Right lobe of liver (tissue), 6 donors: ENCODE measurements around the gene JAM3. TPM values are rescaled to one million over a fixed set of nuclear protein-coding genes. Genes with fewer than 3 reads are reported as not detected.
A peak's percentile ranks its signal among the peaks of the same experiment; 100 is the strongest.

ENCODE experiments used
- ATAC-seq, 4 donors: fragments of 200-7000 bp; cut with Tn5 transposase; one replicate each; pipeline ENCODE4 v1.9.1; 2020; ENCODE audit warnings: mild to moderate bottlenecking in 4 of 4, moderate library complexity in 4 of 4
- DNase-seq, 3 donors: peaks; one replicate each; pipeline ENCODE4 v3.0.0-alpha.2; 2020
- H3K27ac ChIP-seq, 3 donors: fragments of 200-600 bp; one replicate each; pipeline ENCODE4 v1.8.0; 2022
- H3K27me3 ChIP-seq, 2 donors: fragments of 200-600 bp; one replicate each; pipeline ENCODE4 v1.8.0; 2022
- H3K36me3 ChIP-seq, 4 donors: fragments of 200-600 bp; sonication (generic) in 1 of 4; one replicate each; pipeline versions ENCODE4 v1.5.1 to v1.8.0; 2017 to 2022; ENCODE audit warnings: control low read depth in 1 of 4
- H3K4me1 ChIP-seq, 4 donors: fragments of 200-600 bp; sonication (generic) in 1 of 4; one replicate each; pipeline versions ENCODE4 v1.5.1 to v1.8.0; 2017 to 2022; ENCODE audit warnings: control low read depth in 1 of 4
- H3K4me3 ChIP-seq, 3 donors: fragments of 200-600 bp; one replicate each; pipeline ENCODE4 v1.8.0; 2022
- H3K9me3 ChIP-seq, 4 donors: fragments of 200-600 bp; sonication (generic) in 1 of 4; one replicate each; pipeline versions ENCODE4 v1.5.1 to v1.8.0; 2017 to 2022; ENCODE audit warnings: control low read depth in 1 of 4
- POLR2A ChIP-seq: fragments of 450-650 bp; IDR thresholded peaks from one replicate; pipeline ENCODE4 v1.6.1; 2017; ENCODE audit warnings: antibody characterized with exemption, mild to moderate bottlenecking
- WGBS: methylation state at CpG from one replicate; pipeline ENCODE4 v1.1.6; 2018; ENCODE audit warnings: low coverage, low lambda C conversion rate; ENCODE audit not compliant: insufficient coverage; ENCODE audit errors: missing lambda C conversion rate; 5-methylcytosine and 5-hydroxymethylcytosine counted together
- intact Hi-C, 2 donors: fragments of 100-400 bp; cut with DNase I; formaldehyde crosslinking; loops; one replicate each; pipeline versions ENCODE4 v1.11.2 to v1.14.1; 2022
- total RNA-seq, 6 experiments: library from RNA; depleted of rRNA in 2 of 6; stranded (reverse); fragments of >200 nt in 2 of 6; fragmentation: NEBNext Ultra II Directional in 3 of 6; extraction: Animal tissue kit (Norgen Biotek cat#: 25700) in 3 of 6; gene quantifications; one replicate each; pipeline versions ENCODE4 v1.1.0 to v1.2.4, GENCODE V29; 2016 to 2023
- TF ChIP-seq, protein P1 (sequence below), 4 donors: fragments of 200-600 bp in 3 of 4; fragments of 450-650 bp in 1 of 4; IDR thresholded peaks; one replicate each; pipeline versions ENCODE4 v1.5.1 to v1.8.0; 2016 to 2022; ENCODE audit warnings: antibody characterized with exemption in 4 of 4, mild to moderate bottlenecking in 2 of 4
- donor health status: DM: no; HTN: yes; CAD: no.
- donor health status: DM: no; HTN: no; CAD: no.
- donor health status: DM: no; HTN: no; CAD: no.
- donor health status: DM: no; HTN: yes; CAD: no.
- donor health status: DM: no; HTN: yes; CAD: no.

Gene JAM3
- total RNA-seq, 6 experiments from 2014 or later: 0.86 to 2.5 (median 1.6) TPM

DNA sequence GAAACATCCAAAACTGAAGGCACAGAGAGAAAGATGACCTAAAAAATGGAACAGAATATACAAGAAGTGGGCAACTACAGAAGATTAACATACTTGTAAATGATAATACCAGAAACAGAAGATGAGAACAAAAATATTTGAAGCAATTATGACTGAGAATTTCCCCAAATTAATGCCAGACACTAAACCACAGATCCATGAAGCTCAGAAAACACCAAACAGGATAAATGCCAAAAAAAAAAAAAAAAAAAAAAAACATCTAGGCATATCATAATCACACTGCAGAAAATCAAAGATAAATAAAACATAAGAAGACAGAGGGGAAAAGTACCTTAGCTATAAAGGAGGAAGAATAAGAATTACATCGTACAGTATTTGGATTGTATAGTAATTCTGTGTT is 65.3 kb downstream of the JAM3 start:
- no peaks in the 10 kb centered on the region for H3K4me1 ChIP-seq
- H3K27ac ChIP-seq: no peak overlapping the region
- ATAC-seq (no peak), DNase-seq (no peak)
- no peak for TF ChIP-seq POLR2A
- TF ChIP-seq, protein P1, sequence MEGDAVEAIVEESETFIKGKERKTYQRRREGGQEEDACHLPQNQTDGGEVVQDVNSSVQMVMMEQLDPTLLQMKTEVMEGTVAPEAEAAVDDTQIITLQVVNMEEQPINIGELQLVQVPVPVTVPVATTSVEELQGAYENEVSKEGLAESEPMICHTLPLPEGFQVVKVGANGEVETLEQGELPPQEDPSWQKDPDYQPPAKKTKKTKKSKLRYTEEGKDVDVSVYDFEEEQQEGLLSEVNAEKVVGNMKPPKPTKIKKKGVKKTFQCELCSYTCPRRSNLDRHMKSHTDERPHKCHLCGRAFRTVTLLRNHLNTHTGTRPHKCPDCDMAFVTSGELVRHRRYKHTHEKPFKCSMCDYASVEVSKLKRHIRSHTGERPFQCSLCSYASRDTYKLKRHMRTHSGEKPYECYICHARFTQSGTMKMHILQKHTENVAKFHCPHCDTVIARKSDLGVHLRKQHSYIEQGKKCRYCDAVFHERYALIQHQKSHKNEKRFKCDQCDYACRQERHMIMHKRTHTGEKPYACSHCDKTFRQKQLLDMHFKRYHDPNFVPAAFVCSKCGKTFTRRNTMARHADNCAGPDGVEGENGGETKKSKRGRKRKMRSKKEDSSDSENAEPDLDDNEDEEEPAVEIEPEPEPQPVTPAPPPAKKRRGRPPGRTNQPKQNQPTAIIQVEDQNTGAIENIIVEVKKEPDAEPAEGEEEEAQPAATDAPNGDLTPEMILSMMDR (IDR thresholded peaks at IDR 0.05): no peak
- H3K4me3 ChIP-seq: no peak overlapping the region
- no peaks in the 10 kb centered on the region for H3K9me3 ChIP-seq
- intact Hi-C loops: loop anchor here in 1 of 2 donors (10.0 kb wide), 2 partner anchors 79 to 209 kb away; no protein-coding TSS in a partner anchor
- 60% methylated on average over 1 of the region's 1 CpG for WGBS
- H3K36me3 ChIP-seq: no peaks in the 10 kb centered on the region
- no peaks in the 10 kb centered on the region for H3K27me3 ChIP-seq

DNA sequence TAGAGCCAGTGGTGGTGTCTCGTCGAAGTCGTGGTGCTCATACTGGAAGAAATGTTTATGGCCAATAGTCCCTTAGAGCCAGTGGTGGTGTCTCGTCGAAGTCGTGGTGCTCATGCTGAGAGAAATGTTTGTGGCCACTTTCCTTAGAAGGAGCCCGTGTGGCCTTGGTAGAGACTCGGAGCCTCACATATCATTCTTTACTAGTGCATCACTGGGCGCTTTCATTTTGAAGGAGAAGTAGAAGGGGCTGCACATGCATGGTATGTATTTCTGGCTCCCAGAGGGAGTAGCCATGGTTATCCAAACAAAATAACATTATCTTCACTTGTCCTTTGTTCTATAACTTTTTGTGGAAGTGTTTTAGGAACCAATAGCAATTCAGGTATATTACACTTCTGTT is 69.5 kb downstream of the JAM3 start:
- Histone ChIP-seq H3K4me3 (no peak overlapping the region), H3K27ac (no peak overlapping the region), H3K27me3 (no peaks in the 10 kb centered on the region), H3K4me1 (no peaks in the 10 kb centered on the region), H3K9me3 (no peaks in the 10 kb centered on the region), H3K36me3 (no peaks in the 10 kb centered on the region)
- TF ChIP-seq, protein P1 (IDR thresholded peaks at IDR 0.05): no peak
- TF ChIP-seq POLR2A: no peak
- ATAC-seq (no peak), DNase-seq (no peak)
- intact Hi-C loops: loop anchor here in 1 of 2 donors (10.0 kb wide), 2 partner anchors 84 to 214 kb away; no protein-coding TSS in a partner anchor
- WGBS: 93% methylated on average over 7 of the region's 9 CpGs

DNA sequence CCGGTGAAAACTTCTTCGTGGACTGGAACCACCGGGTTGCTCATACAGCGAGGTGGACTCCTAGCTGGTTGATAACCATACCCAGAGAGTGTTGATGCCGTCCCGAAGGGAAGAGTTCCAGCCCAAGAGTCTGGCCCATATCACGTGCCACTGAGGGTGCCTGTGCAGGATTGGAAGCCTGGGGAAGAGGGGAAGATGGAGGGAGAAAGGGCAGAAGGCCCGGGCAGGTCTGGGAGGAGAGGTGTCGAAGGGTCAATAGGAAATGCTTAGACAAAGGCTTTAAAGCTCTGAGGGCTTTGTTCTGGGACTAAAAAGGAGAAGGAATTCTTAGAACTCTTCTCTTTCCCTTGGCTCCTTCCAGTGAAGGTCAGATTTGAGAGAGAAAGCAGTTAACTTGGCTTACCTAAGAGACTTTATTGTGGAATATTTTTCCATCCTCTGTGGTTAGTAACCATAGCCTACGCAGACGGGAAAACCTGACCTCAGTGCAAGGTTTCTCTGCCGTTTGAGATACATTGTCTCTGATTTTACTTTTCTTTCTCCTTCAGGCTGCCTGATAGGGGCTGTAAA is 70.5 kb downstream of the JAM3 start:
- no peaks in the 10 kb centered on the region for H3K27me3 ChIP-seq
- WGBS: 57% methylated on average over 12 of the region's 12 CpGs
- ATAC-seq: no peak
- intact Hi-C loops: loop anchor here in 1 of 2 donors (10.0 kb wide), 2 partner anchors 85 to 215 kb away; no protein-coding TSS in a partner anchor
- TF ChIP-seq, protein P1 (IDR thresholded peaks at IDR 0.05): no peak
- no peak for TF ChIP-seq POLR2A
- H3K36me3 ChIP-seq: no peaks in the 10 kb centered on the region
- no peak for DNase-seq
- no peaks in the 10 kb centered on the region for H3K9me3 ChIP-seq
- no peak overlapping the region for H3K27ac ChIP-seq
- no peaks in the 10 kb centered on the region for H3K4me1 ChIP-seq
- no peak overlapping the region for H3K4me3 ChIP-seq

DNA sequence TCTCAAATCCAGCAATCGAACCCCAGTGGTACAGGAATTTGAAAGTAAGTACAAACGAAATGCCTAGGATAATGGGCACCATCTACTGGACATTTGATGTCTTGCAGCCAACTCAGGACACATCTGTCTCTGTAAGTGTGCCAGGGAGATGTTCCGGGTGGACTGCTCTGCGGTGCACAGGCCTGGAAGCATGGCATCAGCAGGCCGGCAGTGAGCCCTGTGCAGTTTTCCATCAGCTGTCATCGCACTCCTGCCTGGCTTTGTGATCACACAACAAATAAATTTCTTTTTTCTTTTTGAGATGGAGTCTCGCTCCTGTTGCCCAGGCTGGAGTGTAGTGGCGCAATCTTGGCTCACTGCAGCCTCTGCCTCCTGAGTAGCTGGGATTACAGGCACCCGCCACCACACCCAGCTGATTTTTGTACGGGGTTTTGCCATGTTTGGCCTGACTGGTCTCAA is 71.0 kb downstream of the JAM3 start:
- no peak for DNase-seq
- ATAC-seq: peak; percentile 89 to 94 (median 90)
- no peaks in the 10 kb centered on the region for H3K36me3 ChIP-seq
- H3K9me3 ChIP-seq: no peaks in the 10 kb centered on the region
- H3K27ac ChIP-seq: no peak overlapping the region
- intact Hi-C loops: loop anchor here (10.0 kb wide), 2 partner anchors 85 to 215 kb away; no protein-coding TSS in a partner anchor
- no peak overlapping the region for H3K4me3 ChIP-seq
- H3K4me1 ChIP-seq: no peaks in the 10 kb centered on the region
- 31% methylated on average over 7 of the region's 10 CpGs for WGBS
- no peaks in the 10 kb centered on the region for H3K27me3 ChIP-seq
- no peak for TF ChIP-seq POLR2A
- TF ChIP-seq, protein P1 (IDR thresholded peaks at IDR 0.05): peak; percentile 67 to 75 (median 72)
